GM18508 (cell line): Measurements from ENCODE around the gene GPC1.

Source experiments
- ATAC-seq: cut with Tn5 transposase; IDR thresholded peaks from one replicate; pipeline ENCODE4 v1.9.1; 2021; ENCODE audit warnings: moderate number of reproducible peaks; ENCODE audit not compliant: insufficient read depth, unreplicated experiment

Gene GPC1

GRCh38 chr2:240396623-240397541 lies 38.6 kb upstream of the GPC1 start:
- ATAC-seq, result no peak

- no peak for ATAC-seq
These were observed 37.9 kb upstream of the GPC1 start for GRCh38 chr2:240397542-240397916.

GRCh38 chr2:240397924-240398645 lies 37.4 kb upstream of the GPC1 start:
- no peak for ATAC-seq

- no peak for ATAC-seq
These were observed 36.7 kb upstream of the GPC1 start for GRCh38 chr2:240398661-240399267.

GRCh38 chr2:240399419-240400324 lies 35.8 kb upstream of the GPC1 start:
- ATAC-seq, result no peak

- no peak for ATAC-seq
These were observed 34.9 kb upstream of the GPC1 start for GRCh38 chr2:240400371-240401161.

- no peak for ATAC-seq
These were observed 34.2 kb upstream of the GPC1 start for GRCh38 chr2:240401308-240401707.

GRCh38 chr2:240401781-240402551 lies 33.5 kb upstream of the GPC1 start:
- no peak for ATAC-seq

- no peak for ATAC-seq
These were observed 32.7 kb upstream of the GPC1 start for GRCh38 chr2:240402566-240403272.

- ATAC-seq, result no peak
These were observed 31.9 kb upstream of the GPC1 start for GRCh38 chr2:240403396-240404104.

GRCh38 chr2:240404174-240404852 lies 31.1 kb upstream of the GPC1 start:
- ATAC-seq, result no peak

- no peak for ATAC-seq
These were observed 30.3 kb upstream of the GPC1 start for GRCh38 chr2:240405133-240405532.

- no peak for ATAC-seq
These were observed 29.7 kb upstream of the GPC1 start for GRCh38 chr2:240405684-240406313.

- ATAC-seq, result no peak
These were observed 28.4 kb upstream of the GPC1 start for GRCh38 chr2:240407090-240407489.

GRCh38 chr2:240410004-240410403 lies 25.5 kb upstream of the GPC1 start:
- no peak for ATAC-seq

- ATAC-seq, result no peak
These were observed 24.7 kb upstream of the GPC1 start for GRCh38 chr2:240410808-240411207.
